GM19328 (cell line): ENCODE results near the gene XPOT.

Experiments
- ATAC-seq: cut with Tn5 transposase; IDR thresholded peaks from one replicate; pipeline ENCODE4 v1.9.1; 2021; ENCODE audit warnings: mild to moderate bottlenecking, moderate library complexity; ENCODE audit not compliant: unreplicated experiment

The XPOT gene

GRCh38 chr12:64413884-64414283, 9.7 kb downstream of the XPOT start:
- ATAC-seq = no peak

GRCh38 chr12:64418209-64418608, 14.0 kb downstream of the XPOT start:
- ATAC-seq = no peak

GRCh38 chr12:64419696-64420095, 15.5 kb downstream of the XPOT start:
- ATAC-seq = no peak

GRCh38 chr12:64427988-64428387, 23.8 kb downstream of the XPOT start:
- no peak for ATAC-seq

GRCh38 chr12:64428956-64429355, 24.8 kb downstream of the XPOT start:
- ATAC-seq = no peak

- no peak for ATAC-seq
These were observed 26.7 kb downstream of the XPOT start for GRCh38 chr12:64430886-64431285.

GRCh38 chr12:64431791-64432190, 27.6 kb downstream of the XPOT start:
- ATAC-seq = no peak

- no peak for ATAC-seq
These were observed 29.7 kb downstream of the XPOT start for GRCh38 chr12:64433915-64434314.

GRCh38 chr12:64440100-64440499, 35.9 kb downstream of the XPOT start:
- no peak for ATAC-seq

- no peak for ATAC-seq
These were observed 41.3 kb downstream of the XPOT start for GRCh38 chr12:64445490-64445889.

GRCh38 chr12:64446295-64446694, 42.1 kb downstream of the XPOT start:
- ATAC-seq = no peak

- ATAC-seq = no peak
These were observed 46.0 kb downstream of the XPOT start for GRCh38 chr12:64450057-64450640.

- no peak for ATAC-seq
These were observed 46.7 kb downstream of the XPOT start for GRCh38 chr12:64450711-64451486.

GRCh38 chr12:64451687-64452558, 47.7 kb downstream of the XPOT start, which contains the start of gene TBK1:
TSS of gene TBK1 (plus strand) at chr12:64452120. CDS start at chr12:64455871, 3,751 bp downstream.
- ATAC-seq = peak; percentile 84

GRCh38 chr12:64452559-64453329, 48.6 kb downstream of the XPOT start:
- no peak for ATAC-seq

GRCh38 chr12:64455506-64455905, 51.3 kb downstream of the XPOT start:
- no peak for ATAC-seq

GRCh38 chr12:64456119-64456518, 51.9 kb downstream of the XPOT start:
- no peak for ATAC-seq

GRCh38 chr12:64457032-64457431, 52.8 kb downstream of the XPOT start:
- no peak for ATAC-seq

GRCh38 chr12:64457466-64457865, 53.3 kb downstream of the XPOT start:
- no peak for ATAC-seq

GRCh38 chr12:64457923-64458322, 53.7 kb downstream of the XPOT start:
- ATAC-seq = no peak

- ATAC-seq = no peak
These were observed 55.3 kb downstream of the XPOT start for GRCh38 chr12:64459394-64459891.
